AG04449 (cell line): ENCODE measurements around the gene MTNR1B.

ENCODE experiments used
- CTCF ChIA-PET: fragments of 350-600 bp; formaldehyde crosslinking; extraction: SDS; loops from one replicate; lab custom pipeline; 2021; ENCODE audit warnings: antibody characterized with exemption; lab: Yijun Ruan, JAX
- POLR2A ChIA-PET: fragments of 400-600, 350-600 bp; formaldehyde crosslinking; extraction: SDS; loops from one replicate; lab custom pipeline; 2020; ENCODE audit warnings: antibody characterized with exemption, inconsistent platforms; lab: Yijun Ruan, JAX
- DNase-seq: peaks from one replicate; pipeline ENCODE4 v3.0.0-alpha.2; 2010; ENCODE audit warnings: low read depth, low spot score
- H3K4me3 ChIP-seq: 2 replicates; pipeline ENCODE4 v1.5.1; 2011; ENCODE audit warnings: low read depth, mild to moderate bottlenecking, control low read depth, low read length
- CTCF ChIP-seq: IDR thresholded peaks from one replicate; pipeline ENCODE4 v1.5.1; 2011; ENCODE audit warnings: mild to moderate bottlenecking, moderate library complexity, low read length, control low read depth, inconsistent platforms; ENCODE audit not compliant: insufficient read depth; ENCODE audit errors: missing control alignments

Gene MTNR1B

GRCh38 chr11:92969293-92969633 is 188 bp upstream of the MTNR1B start:
- CTCF ChIA-PET, result interaction anchor here (2.7 kb wide), 1 partner anchor 200 kb away, joined by 7 read pairs; no protein-coding TSS in a partner anchor
- POLR2A ChIA-PET, result no interaction called here
- H3K4me3 ChIP-seq, result no peak overlapping the region; the same call in 1 of the 2 replicates

GRCh38 chr11:92972248-92972647 is 2.8 kb downstream of the MTNR1B start:
- no peak for TF ChIP-seq CTCF
- POLR2A ChIA-PET, result no interaction called here
- CTCF ChIA-PET, result no interaction called here
- H3K4me3 ChIP-seq, result no peak overlapping the region
- DNase-seq, result no peak

More at GRCh38 chr11:92969293-92969633, 188 bp upstream of the MTNR1B start:
- DNase-seq, result no peak
- TF ChIP-seq CTCF, result no peak

- CTCF ChIA-PET, result no interaction called here
- POLR2A ChIA-PET, result no interaction called here
- TF ChIP-seq CTCF, result no peak
- no peak for DNase-seq
- H3K4me3 ChIP-seq, result no peak overlapping the region
These were observed 5.8 kb downstream of the MTNR1B start for GRCh38 chr11:92975285-92975684.

GRCh38 chr11:92976681-92977080 is 7.2 kb downstream of the MTNR1B start:
- CTCF ChIA-PET, result no interaction called here
- TF ChIP-seq CTCF, result no peak
- no peak overlapping the region for H3K4me3 ChIP-seq
- POLR2A ChIA-PET, result no interaction called here
- no peak for DNase-seq

- no peak overlapping the region for H3K4me3 ChIP-seq
- ChIA-PET CTCF (no interaction called here), POLR2A (no interaction called here)
- DNase-seq, result no peak
- no peak for TF ChIP-seq CTCF
These were observed 8.0 kb downstream of the MTNR1B start for GRCh38 chr11:92977401-92977800.

GRCh38 chr11:92978271-92979111 is 9.0 kb downstream of the MTNR1B start:
- ChIA-PET CTCF (no interaction called here), POLR2A (no interaction called here)
- no peak overlapping the region for H3K4me3 ChIP-seq
- DNase-seq, result no peak
- no peak for TF ChIP-seq CTCF
